IPS-20b (cell line): ENCODE measurements around the gene CD34.

Source experiments
- H3K27ac ChIP-seq: one replicate; pipeline ENCODE4 v1.5.1; 2013; ENCODE audit warnings: low read length
- H3K27me3 ChIP-seq: 2 replicates; pipeline ENCODE4 v1.6.1; 2013; ENCODE audit warnings: mild to moderate bottlenecking, low read length, inconsistent platforms; ENCODE audit not compliant: insufficient read depth
- H3K36me3 ChIP-seq: 2 replicates; pipeline ENCODE4 v1.6.1; 2013; ENCODE audit warnings: low read depth, mild to moderate bottlenecking, inconsistent platforms, low read length, moderate library complexity; ENCODE audit not compliant: insufficient read depth
- H3K4me1 ChIP-seq: 2 replicates; pipeline ENCODE4 v1.6.1; 2013; ENCODE audit warnings: mild to moderate bottlenecking, control low read depth, inconsistent platforms, low read length, moderate library complexity; ENCODE audit not compliant: insufficient read depth
- H3K4me3 ChIP-seq: 2 replicates; pipeline ENCODE4 v1.5.1; 2013; ENCODE audit warnings: mild to moderate bottlenecking, low read length, inconsistent platforms
- H3K9ac ChIP-seq: 2 replicates; pipeline ENCODE4 v1.6.1; 2013; ENCODE audit warnings: low read depth, mild to moderate bottlenecking, inconsistent platforms, low read length, moderate library complexity
- H3K9me3 ChIP-seq: 2 replicates; pipeline ENCODE4 v1.6.1; 2013; ENCODE audit warnings: mild to moderate bottlenecking, low read depth, low read length, inconsistent platforms; ENCODE audit not compliant: insufficient read depth

Gene CD34

DNA sequence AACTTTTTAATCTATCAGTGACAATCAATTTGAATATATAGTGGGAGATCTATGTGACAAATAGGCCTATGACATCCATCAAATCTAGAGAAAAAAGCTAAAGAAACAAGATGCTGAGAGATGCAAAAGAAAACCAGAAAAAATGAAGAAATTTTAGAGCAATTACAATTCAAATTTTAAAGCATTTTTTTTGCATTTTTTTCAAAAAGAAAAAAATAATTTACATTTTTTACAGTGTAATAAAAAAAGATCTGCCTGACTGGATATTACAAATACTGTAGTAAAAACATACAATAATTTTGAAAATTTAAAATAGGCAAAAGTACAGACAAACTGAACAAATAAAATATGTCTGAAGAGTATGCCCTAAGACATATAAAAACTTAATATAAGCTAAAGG lies 14.4 kb downstream of the CD34 start:
- H3K9me3 ChIP-seq = no peaks in the 10 kb centered on the region
- H3K36me3 ChIP-seq = no peaks in the 10 kb centered on the region
- H3K9ac ChIP-seq = no peak overlapping the region
- H3K4me3 ChIP-seq = no peak overlapping the region
- no peaks in the 10 kb centered on the region for H3K27me3 ChIP-seq
- no peaks in the 10 kb centered on the region for H3K4me1 ChIP-seq
- no peak overlapping the region for H3K27ac ChIP-seq

DNA sequence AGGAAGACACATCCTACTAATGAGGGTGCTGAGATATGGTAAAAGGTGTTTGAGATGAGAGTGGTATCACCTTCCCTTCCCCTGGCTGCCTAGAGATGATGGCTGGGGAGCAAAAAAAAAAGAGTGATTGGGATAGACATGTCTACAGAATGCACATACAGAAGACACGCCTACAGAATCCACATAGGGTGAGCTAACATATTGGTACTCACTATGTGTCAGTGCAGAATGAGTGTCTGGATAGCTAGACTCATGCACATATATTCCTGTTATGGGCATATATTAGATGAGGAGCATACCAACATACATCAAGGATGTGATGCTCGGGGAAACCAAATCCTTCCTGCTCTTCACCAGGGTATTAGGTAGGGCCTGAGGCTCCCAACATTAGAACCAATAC lies 16.2 kb downstream of the CD34 start:
- no peaks in the 10 kb centered on the region for H3K36me3 ChIP-seq
- H3K27me3 ChIP-seq = no peaks in the 10 kb centered on the region
- H3K9ac ChIP-seq = no peak overlapping the region
- 0 out of 2 replicates have a peak, but pooled peaks cover 3% of the 10 kb centered on the region for H3K4me1 ChIP-seq
- H3K4me3 ChIP-seq = no peak overlapping the region
- H3K27ac ChIP-seq = no peak overlapping the region
- no peaks in the 10 kb centered on the region for H3K9me3 ChIP-seq

DNA sequence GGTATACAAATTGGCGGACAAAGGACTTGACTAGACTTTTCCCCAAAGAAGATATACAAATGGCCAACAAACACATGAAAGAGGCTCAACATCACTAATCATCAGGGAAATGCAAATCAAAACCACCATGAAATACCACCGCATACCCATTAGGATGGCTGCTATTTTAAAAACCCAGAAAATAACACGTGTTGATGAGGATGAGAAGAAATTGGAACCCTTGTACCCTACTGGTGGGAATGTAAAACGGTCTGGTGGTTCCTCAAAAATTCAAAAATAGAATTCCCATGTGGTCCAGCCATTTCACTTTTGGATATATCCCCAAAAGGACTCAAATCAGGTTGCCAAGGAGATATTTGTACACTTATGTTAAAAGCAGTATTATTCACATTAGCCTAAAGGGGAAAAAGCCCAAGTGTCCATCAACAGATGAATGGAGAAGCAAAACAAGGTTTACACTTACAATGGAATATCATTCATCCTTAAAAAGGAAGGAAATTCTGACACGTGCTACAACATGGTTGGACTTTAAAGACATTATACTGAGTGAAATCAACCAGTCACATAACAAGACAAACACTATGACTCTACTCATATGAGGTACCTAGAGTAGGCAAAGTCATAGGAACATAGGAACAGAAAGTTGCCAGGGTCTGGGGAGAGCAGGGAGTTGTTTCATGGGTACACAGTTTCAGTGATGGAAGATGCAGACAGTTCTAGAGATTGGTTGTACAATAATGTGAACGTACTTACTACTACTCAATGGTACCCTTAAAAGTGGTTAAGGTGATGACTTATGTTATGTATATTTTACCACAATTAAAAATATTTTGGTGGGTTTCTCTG lies 17.0 kb downstream of the CD34 start:
- 0 out of 2 replicates have a peak, but pooled peaks cover 3% of the 10 kb centered on the region for H3K4me1 ChIP-seq

DNA sequence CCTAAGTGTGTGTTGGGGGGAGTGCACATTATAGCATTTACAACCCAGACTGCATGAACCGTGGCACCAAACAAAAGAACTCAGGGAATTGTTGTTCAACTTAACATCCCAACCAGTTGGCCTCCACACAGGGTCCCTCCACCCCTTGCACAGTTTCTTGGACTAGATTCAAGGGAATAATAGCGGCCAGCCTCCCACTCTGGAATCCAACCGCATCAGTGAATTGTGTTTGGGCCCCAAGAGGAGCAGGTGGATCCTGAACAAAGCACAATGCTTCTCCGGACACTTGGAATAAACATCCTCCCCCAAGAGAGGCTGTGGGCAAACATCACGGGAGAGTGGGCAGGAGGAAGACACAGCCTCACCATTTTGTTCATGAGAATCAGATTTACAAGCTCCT lies 18.2 kb downstream of the CD34 start:
- no peak overlapping the region for H3K27ac ChIP-seq
- H3K4me3 ChIP-seq = no peak overlapping the region
- no peak overlapping the region for H3K9ac ChIP-seq
- H3K9me3 ChIP-seq = no peaks in the 10 kb centered on the region
- no peaks in the 10 kb centered on the region for H3K27me3 ChIP-seq
- H3K4me1 ChIP-seq = 0 out of 2 replicates have a peak, but pooled peaks cover 3% of the 10 kb centered on the region
- H3K36me3 ChIP-seq = no peaks in the 10 kb centered on the region

More for the DNA sequence above, 17.0 kb downstream of the CD34 start:
- no peaks in the 10 kb centered on the region for H3K36me3 ChIP-seq
- H3K27me3 ChIP-seq = no peaks in the 10 kb centered on the region
- H3K27ac ChIP-seq = no peak overlapping the region
- H3K4me3 ChIP-seq = no peak overlapping the region
- H3K9ac ChIP-seq = no peak overlapping the region
- H3K9me3 ChIP-seq = no peaks in the 10 kb centered on the region

DNA sequence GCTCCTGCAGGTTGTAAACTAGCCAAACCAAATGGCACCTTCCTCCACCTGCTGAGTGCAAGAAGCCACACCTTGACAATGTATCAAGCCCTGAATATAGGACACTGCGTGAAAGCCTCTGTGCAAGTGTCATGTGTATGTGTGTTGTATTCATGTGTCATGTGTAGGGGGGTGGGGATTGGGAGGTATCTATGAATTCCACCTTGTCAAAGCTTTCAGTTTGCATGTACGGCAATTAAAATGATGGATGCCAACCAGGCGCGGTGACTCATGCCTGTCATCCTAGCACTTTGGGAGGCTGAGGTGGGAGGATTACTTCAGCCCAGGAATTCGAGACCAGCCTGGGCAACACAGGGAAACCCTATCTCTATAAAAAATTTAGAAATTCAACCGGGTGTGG lies 19.8 kb downstream of the CD34 start:
- H3K9me3 ChIP-seq = no peaks in the 10 kb centered on the region
- 0 out of 2 replicates have a peak, but pooled peaks cover 3% of the 10 kb centered on the region for H3K4me1 ChIP-seq
- H3K36me3 ChIP-seq = no peaks in the 10 kb centered on the region
- no peak overlapping the region for H3K9ac ChIP-seq
- H3K4me3 ChIP-seq = no peak overlapping the region
- H3K27me3 ChIP-seq = no peaks in the 10 kb centered on the region
- no peak overlapping the region for H3K27ac ChIP-seq

DNA sequence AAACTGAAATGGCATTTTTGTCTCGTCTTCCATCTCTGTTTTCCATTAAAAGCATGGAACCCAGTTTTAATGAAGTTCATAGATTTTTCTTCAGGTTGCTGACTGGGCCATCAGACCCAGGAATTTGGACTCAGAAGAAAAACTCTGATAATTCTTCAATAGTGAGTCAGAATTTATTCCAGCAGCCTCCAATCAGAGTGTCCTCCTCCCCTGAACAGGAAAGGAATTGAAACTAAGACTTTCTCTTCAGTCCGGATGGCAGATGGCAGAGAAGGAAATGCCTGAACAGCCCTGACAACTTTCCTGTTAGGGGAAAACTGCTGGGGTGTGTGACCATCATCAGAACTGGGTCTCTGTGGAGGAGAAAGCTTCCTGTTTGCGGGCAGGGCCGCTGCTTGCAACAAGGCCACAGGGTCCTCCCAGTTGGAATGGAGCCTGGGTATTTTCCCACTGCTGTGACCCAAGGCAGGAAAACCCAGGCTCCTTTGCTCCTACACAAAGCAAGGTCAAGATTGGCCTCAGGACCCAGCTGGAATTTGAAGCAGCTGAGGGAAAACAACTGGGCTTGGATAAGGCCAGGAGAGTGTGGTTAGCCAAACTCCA lies 20.7 kb downstream of the CD34 start:
- Histone ChIP-seq H3K9me3 (no peaks in the 10 kb centered on the region), H3K27ac (no peak overlapping the region), H3K4me1 (0 out of 2 replicates have a peak, but pooled peaks cover 3% of the 10 kb centered on the region), H3K4me3 (no peak overlapping the region), H3K36me3 (no peaks in the 10 kb centered on the region), H3K9ac (no peak overlapping the region), H3K27me3 (0 out of 2 replicates have a peak, but pooled peaks cover 5% of the 10 kb centered on the region)

DNA sequence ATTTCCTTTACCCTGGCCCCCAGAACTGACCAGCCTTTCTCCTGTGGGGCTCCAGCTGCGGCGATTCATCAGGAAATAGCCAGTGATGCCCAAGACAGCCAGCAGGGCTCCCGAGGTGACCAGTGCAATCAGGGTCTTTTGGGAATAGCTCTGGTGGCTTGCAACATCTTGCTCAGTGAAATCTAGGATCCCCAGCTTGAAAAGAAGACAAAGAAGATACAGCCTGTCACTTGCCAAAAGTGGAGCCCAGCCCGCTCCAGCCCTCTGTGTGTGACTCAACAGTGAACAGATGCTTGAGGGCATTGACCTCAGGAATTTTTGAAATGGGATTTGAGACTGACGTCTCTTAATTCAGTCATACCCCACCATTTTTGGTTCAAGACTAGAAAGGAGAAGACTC lies 22.3 kb downstream of the CD34 start:
- Histone ChIP-seq H3K9ac (no peak overlapping the region), H3K27me3 (0 out of 2 replicates have a peak, but pooled peaks cover 6% of the 10 kb centered on the region), H3K9me3 (no peaks in the 10 kb centered on the region), H3K4me1 (0 out of 2 replicates have a peak, but pooled peaks cover 3% of the 10 kb centered on the region), H3K27ac (no peak overlapping the region), H3K36me3 (no peaks in the 10 kb centered on the region), H3K4me3 (no peak overlapping the region)

DNA sequence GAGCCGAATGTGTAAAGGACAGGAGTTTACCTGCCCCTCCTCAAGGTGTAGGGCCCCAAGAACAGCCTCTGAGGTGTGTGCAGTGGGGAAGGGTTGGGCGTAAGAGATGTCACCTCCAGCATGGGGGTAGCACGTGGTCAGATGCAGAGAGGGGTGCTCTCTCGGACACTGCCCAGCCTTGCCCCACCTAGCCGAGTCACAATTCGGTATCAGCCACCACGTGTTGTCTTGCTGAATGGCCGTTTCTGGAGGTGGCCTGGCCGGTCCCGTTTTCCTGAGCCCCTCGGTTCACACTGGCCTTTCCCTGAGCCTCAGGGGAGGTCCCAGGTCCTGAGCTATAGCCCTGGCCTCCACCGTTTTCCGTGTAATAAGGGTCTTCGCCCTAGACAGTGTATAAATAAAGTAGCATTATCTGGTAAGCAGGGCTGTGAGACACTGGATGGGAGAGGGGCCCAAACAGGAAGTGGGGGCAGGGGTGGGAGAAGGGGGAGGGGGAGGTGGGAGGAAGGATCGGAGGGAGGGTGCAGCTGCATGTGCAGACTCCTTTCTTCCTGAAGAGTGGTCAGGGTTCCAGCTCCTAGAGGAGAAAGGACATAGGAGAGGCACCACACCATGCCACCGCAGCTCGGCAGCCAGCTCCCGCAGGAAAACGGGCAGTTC lies 23.3 kb downstream of the CD34 start:
- H3K4me3 ChIP-seq = no peak overlapping the region
- H3K36me3 ChIP-seq = no peaks in the 10 kb centered on the region
- no peak overlapping the region for H3K27ac ChIP-seq
- 0 out of 2 replicates have a peak, but pooled peaks cover 3% of the 10 kb centered on the region for H3K4me1 ChIP-seq
- H3K27me3 ChIP-seq = 0 out of 2 replicates have a peak, but pooled peaks cover 6% of the 10 kb centered on the region
- no peaks in the 10 kb centered on the region for H3K9me3 ChIP-seq
- no peak overlapping the region for H3K9ac ChIP-seq

DNA sequence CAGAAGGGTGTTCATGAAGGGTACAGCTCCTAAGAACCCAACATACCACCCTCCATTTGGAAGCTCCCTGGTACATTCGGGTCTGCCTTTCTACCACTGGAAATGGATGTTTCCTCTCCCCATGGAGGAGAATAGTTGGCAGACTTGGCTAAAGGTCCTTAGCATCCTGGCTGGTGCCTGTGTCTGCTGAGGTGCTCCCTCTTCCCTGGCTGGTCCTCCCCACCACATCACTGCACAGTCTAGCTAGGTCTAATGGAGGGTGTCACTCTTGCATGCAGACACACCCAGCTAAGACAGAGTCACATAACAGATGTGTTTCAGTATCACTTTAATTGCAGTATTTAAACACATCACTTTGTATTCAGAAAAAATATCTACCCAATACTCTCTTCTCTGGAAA lies 24.7 kb downstream of the CD34 start:
- Histone ChIP-seq H3K4me1 (0 out of 2 replicates have a peak, but pooled peaks cover 3% of the 10 kb centered on the region), H3K4me3 (no peak overlapping the region), H3K9me3 (no peaks in the 10 kb centered on the region), H3K9ac (no peak overlapping the region), H3K27ac (no peak overlapping the region), H3K36me3 (no peaks in the 10 kb centered on the region), H3K27me3 (0 out of 2 replicates have a peak, but pooled peaks cover 6% of the 10 kb centered on the region)

DNA sequence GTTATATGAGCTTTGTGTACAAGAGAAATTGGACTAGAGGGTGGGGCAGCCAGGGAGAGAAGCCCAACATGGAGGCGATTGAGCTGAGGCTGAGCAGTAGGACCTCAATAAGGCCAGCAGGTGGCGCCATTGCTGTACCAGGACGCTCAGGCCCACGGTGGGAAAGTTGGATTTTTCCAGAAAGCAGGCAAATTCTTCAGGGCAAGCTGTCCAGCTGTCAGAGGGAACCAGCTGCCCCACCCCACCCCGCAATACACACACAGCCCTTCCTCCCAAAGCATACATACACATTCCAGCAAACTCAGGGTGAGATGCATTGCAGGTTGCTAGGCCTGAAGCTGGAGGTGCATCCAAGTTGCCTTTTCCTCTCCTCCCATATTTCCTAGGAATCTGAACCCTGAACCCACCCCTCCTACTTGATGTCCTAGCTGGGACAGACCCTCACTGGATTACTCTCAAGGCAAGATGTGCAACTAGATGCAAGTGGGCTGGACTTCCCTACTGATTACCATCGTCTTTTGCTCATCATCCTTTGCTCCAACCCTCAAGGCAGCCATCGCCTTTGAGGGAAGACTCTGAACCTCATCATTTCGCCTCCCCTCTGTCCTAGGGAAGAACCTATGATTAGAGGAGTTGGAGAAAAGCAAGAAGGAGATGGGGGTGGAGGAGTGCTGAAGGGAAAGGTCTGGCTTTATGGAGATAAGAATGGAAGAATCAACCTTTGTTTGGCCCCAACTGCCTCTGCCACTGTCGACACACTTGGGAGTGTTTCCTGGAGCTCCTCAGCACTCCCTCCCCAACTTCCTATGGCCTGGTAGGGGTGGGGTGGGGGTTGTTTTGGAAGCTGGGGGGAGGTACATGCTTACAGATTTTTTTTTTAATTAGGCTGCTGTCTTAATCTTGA lies 25.5 kb downstream of the CD34 start:
- no peak overlapping the region for H3K27ac ChIP-seq
- no peak overlapping the region for H3K4me3 ChIP-seq
- H3K27me3 ChIP-seq = 0 out of 2 replicates have a peak, but pooled peaks cover 6% of the 10 kb centered on the region
- H3K4me1 ChIP-seq = 0 out of 2 replicates have a peak, but pooled peaks cover 2% of the 10 kb centered on the region
- H3K9me3 ChIP-seq = no peaks in the 10 kb centered on the region
- no peak overlapping the region for H3K9ac ChIP-seq
- no peaks in the 10 kb centered on the region for H3K36me3 ChIP-seq
